Panc1 (cell line): ENCODE measurements around the gene PRDX3. TPM values are rescaled to one million over a fixed set of nuclear protein-coding genes. Genes with fewer than 3 reads are reported as not detected.

ENCODE experiments used
- ATAC-seq: fragments of 200-7000 bp; cut with Tn5 transposase; 2 replicates; pipeline ENCODE4 v1.9.1; 2020; ENCODE audit warnings: mild to moderate bottlenecking, moderate library complexity
- BruUV-seq: library from RNA; stranded (reverse); fragments of 400-500 nt; replicated peaks from 2 replicates; lab custom pipeline; 2021; lab: Mats Ljungman, UMichigan
- CTCF ChIA-PET: fragments of 300-600 bp; sonication (Branson Sonifier 250); formaldehyde crosslinking; loops from one replicate; lab custom pipeline; 2022; ENCODE audit warnings: antibody characterized with exemption; lab: Charles Lee
- POLR2A ChIA-PET: fragments of 300-600 bp; sonication (Branson Sonifier 250); formaldehyde crosslinking; loops from one replicate; lab custom pipeline; 2022; ENCODE audit warnings: antibody characterized with exemption; lab: Charles Lee
- DNase-seq: peaks from one replicate; pipeline ENCODE4 v3.0.0-alpha.2; 2010; ENCODE audit warnings: low read depth, low spot score
- H3K27ac ChIP-seq: 2 replicates; pipeline ENCODE4 v1.5.1; 2011; ENCODE audit warnings: mild to moderate bottlenecking, low read length, inconsistent platforms
- H3K27me3 ChIP-seq: fragments of 200-500 bp; sonication (Bioruptor generic); 2 replicates; pipeline ENCODE4 v1.6.0; 2014; ENCODE audit warnings: low read length, inconsistent platforms; ENCODE audit not compliant: control insufficient read depth, insufficient read depth
- H3K36me3 ChIP-seq: fragments of 200-500 bp; sonication (Bioruptor generic); 2 replicates; pipeline ENCODE4 v1.5.1; 2014; ENCODE audit warnings: inconsistent platforms, mild to moderate bottlenecking, low read length, moderate library complexity; ENCODE audit not compliant: control insufficient read depth, insufficient read depth
- H3K4me1 ChIP-seq: 2 replicates; pipeline ENCODE4 v1.5.1; 2011; ENCODE audit warnings: inconsistent platforms, mild to moderate bottlenecking, low read length, moderate library complexity; ENCODE audit not compliant: control insufficient read depth, insufficient read depth
- H3K4me3 ChIP-seq, 2 experiments: 2 replicates each; pipeline ENCODE4 v1.5.1; 2011 to 2012; ENCODE audit warnings: low read depth in 2 of 2, low read length in 2 of 2, mild to moderate bottlenecking in 2 of 2, inconsistent platforms in 1 of 2, moderate library complexity in 1 of 2
- H3K9me3 ChIP-seq: fragments of 200-500 bp; sonication (Bioruptor generic); 2 replicates; pipeline ENCODE4 v1.5.1; 2014; ENCODE audit warnings: low read depth, mild to moderate bottlenecking, inconsistent platforms, low read length, moderate library complexity; ENCODE audit not compliant: control insufficient read depth, insufficient read depth
- POLR2AphosphoS5 ChIP-seq: IDR thresholded peaks from 2 replicates; pipeline ENCODE4 v1.6.1; 2012; ENCODE audit warnings: mild to moderate bottlenecking, low read depth, low read length, moderate library complexity
- SIN3A ChIP-seq: IDR thresholded peaks from 2 replicates; pipeline ENCODE4 v1.6.1; 2012; ENCODE audit warnings: low read depth, mild to moderate bottlenecking, low read length, moderate library complexity, borderline replicate concordance; ENCODE audit not compliant: insufficient read depth
- TCF7L2 ChIP-seq: IDR thresholded peaks from 2 replicates; pipeline ENCODE4 v1.6.1; 2011; ENCODE audit warnings: mild to moderate bottlenecking, low read depth, low read length, inconsistent platforms
- in situ Hi-C: cut with HindIII; loops from 2 replicates; pipeline ENCODE4 v1.10.0; 2016; ENCODE audit warnings: low sequenced_read_pairs, low pct_unique_long_range_greater_than_20kb
- intact Hi-C: fragments of 100-400 bp; cut with micrococcal nuclease; formaldehyde crosslinking; loops from one replicate; pipeline ENCODE4 v1.10.0; 2022; ENCODE audit not compliant: unreplicated experiment
- total RNA-seq: library from RNA; stranded (reverse); gene quantifications from one replicate; pipeline ENCODE4 v1.2.1, GENCODE V29; 2021; ENCODE audit not compliant: unreplicated experiment
- TF ChIP-seq, protein P1 (sequence below): fragments of 450-650 bp; IDR thresholded peaks from 2 replicates; pipeline ENCODE4 v1.5.1; 2017; ENCODE audit warnings: mild to moderate bottlenecking
- TF ChIP-seq, protein P2 (sequence below), 2 experiments: IDR thresholded peaks; 2 replicates each; pipeline ENCODE4 v1.6.1; 2011 to 2012; ENCODE audit warnings: low read depth in 2 of 2, control low read depth in 1 of 2, low read length in 1 of 2, mild to moderate bottlenecking in 1 of 2, moderate library complexity in 1 of 2; ENCODE audit not compliant: insufficient read depth in 1 of 2

The PRDX3 gene
- total RNA-seq, 1 experiment from 2014 or later, result 235 TPM

DNA sequence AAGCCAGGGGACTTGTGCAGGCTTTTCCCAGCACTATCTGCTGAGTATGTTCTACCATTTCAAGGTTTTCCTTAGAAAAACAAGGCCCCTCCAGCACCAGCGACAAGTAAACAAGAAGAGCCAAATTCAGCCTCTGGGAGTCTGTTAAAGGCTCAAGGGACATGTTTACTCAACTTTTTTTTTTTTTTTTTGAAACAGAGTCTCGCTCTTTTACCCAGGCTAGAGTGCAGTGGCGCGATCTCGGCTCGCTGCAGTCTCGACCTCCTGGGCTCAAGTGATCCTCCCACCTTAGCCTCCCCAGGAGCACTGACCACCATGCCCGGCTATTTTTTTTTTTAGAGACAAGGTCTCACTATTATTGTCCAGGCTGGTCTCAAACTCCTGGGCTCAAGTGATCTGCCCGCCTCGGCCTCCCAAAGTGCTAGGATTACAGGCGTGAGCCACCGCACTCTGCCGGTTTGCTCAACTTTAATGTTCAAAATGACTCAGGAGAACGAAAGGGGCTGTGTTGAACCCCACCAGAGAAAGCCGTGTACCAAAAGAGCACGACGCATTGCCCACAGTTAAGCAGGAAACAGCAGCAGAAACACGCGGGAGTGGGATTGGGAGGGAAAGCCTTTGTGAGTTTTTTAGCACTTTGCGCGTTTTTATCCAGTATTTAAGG is 772 bp downstream of the PRDX3 start:
- BruUV-seq, result no TSS peak
- intact Hi-C loops, result no loop called here

DNA sequence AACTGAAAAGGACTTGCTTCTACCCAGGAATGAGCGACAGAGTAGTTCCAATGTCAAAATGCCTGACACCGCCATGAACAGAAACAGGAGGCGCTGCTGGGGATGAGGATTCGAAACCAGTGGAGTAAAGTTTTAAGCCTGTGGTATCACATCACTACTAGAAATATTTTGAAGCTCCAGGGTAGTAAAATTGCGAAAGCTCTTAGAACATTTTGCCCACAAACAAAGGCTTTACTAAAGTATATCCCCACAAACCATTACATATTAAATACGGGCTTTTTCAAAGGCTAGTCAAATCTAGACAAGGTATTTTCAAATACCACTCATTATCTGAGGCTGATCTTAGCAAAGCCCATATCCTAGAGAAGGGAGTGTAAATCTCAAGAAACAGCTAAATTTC is 2.4 kb downstream of the PRDX3 start:
- no TSS peak for BruUV-seq
- intact Hi-C loops, result no loop called here
- DNase-seq (no peak), ATAC-seq (no peak)
- Histone ChIP-seq H3K36me3 (peaks cover 38% of the 10 kb centered on the region), H3K27ac (no peak overlapping the region), H3K4me1 (peaks cover 21% of the 10 kb centered on the region), H3K27me3 (no peaks in the 10 kb centered on the region), H3K9me3 (no peaks in the 10 kb centered on the region), H3K4me3 (no peak overlapping the region)
- TF ChIP-seq POLR2AphosphoS5 (no peak), SIN3A (no peak), TCF7L2 (no peak)
- TF ChIP-seq, protein P1, sequence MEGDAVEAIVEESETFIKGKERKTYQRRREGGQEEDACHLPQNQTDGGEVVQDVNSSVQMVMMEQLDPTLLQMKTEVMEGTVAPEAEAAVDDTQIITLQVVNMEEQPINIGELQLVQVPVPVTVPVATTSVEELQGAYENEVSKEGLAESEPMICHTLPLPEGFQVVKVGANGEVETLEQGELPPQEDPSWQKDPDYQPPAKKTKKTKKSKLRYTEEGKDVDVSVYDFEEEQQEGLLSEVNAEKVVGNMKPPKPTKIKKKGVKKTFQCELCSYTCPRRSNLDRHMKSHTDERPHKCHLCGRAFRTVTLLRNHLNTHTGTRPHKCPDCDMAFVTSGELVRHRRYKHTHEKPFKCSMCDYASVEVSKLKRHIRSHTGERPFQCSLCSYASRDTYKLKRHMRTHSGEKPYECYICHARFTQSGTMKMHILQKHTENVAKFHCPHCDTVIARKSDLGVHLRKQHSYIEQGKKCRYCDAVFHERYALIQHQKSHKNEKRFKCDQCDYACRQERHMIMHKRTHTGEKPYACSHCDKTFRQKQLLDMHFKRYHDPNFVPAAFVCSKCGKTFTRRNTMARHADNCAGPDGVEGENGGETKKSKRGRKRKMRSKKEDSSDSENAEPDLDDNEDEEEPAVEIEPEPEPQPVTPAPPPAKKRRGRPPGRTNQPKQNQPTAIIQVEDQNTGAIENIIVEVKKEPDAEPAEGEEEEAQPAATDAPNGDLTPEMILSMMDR, result no peak
- TF ChIP-seq, protein P2, sequence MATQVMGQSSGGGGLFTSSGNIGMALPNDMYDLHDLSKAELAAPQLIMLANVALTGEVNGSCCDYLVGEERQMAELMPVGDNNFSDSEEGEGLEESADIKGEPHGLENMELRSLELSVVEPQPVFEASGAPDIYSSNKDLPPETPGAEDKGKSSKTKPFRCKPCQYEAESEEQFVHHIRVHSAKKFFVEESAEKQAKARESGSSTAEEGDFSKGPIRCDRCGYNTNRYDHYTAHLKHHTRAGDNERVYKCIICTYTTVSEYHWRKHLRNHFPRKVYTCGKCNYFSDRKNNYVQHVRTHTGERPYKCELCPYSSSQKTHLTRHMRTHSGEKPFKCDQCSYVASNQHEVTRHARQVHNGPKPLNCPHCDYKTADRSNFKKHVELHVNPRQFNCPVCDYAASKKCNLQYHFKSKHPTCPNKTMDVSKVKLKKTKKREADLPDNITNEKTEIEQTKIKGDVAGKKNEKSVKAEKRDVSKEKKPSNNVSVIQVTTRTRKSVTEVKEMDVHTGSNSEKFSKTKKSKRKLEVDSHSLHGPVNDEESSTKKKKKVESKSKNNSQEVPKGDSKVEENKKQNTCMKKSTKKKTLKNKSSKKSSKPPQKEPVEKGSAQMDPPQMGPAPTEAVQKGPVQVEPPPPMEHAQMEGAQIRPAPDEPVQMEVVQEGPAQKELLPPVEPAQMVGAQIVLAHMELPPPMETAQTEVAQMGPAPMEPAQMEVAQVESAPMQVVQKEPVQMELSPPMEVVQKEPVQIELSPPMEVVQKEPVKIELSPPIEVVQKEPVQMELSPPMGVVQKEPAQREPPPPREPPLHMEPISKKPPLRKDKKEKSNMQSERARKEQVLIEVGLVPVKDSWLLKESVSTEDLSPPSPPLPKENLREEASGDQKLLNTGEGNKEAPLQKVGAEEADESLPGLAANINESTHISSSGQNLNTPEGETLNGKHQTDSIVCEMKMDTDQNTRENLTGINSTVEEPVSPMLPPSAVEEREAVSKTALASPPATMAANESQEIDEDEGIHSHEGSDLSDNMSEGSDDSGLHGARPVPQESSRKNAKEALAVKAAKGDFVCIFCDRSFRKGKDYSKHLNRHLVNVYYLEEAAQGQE (IDR thresholded peaks at IDR 0.05; ENCODE audit: insufficient read depth in 1 of 2, low read depth in 2 of 2, low read length in 1 of 2), result no peak
- ChIA-PET CTCF (no interaction called here), POLR2A (no interaction called here)
- in situ Hi-C loops, result no loop called here

More for the DNA sequence above, 772 bp downstream of the PRDX3 start:
- no peaks in the 10 kb centered on the region for H3K27me3 ChIP-seq
- ChIA-PET CTCF (no interaction called here), POLR2A (no interaction called here)
- ATAC-seq (no peak; the same call in 1 of the 2 replicates), DNase-seq (no peak)
- in situ Hi-C loops, result no loop called here
- H3K36me3 ChIP-seq, result peaks cover 24% of the 10 kb centered on the region
- H3K9me3 ChIP-seq, result no peaks in the 10 kb centered on the region
- TF ChIP-seq, protein P2 (IDR thresholded peaks at IDR 0.05; ENCODE audit: insufficient read depth in 1 of 2, low read depth in 2 of 2, low read length in 1 of 2), result no peak
- H3K4me1 ChIP-seq, result peaks cover 21% of the 10 kb centered on the region
- H3K27ac ChIP-seq, result peak overlapping the region; percentile 94
- H3K4me3 ChIP-seq, result peak overlapping the region; percentile 71 to 100
